Dendritic cell treated with granulocyte-macrophage colony-stimulating factor and Interleukin-4, amounts not matched to agents 40 ng/mL and 50 ng/mL, for 4 days (primary cell): ENCODE results near the gene DNAJC7.

Source experiments
- H3K27ac Mint-ChIP-seq: one replicate; pipeline ENCODE4 v1.8.0; 2022; ENCODE audit warnings: mild to moderate bottlenecking, mixed read lengths
- H3K27me3 Mint-ChIP-seq: one replicate; pipeline ENCODE4 v1.8.0; 2022; ENCODE audit warnings: mild to moderate bottlenecking, mixed read lengths
- H3K36me3 Mint-ChIP-seq: one replicate; pipeline ENCODE4 v1.8.0; 2022; ENCODE audit warnings: low read depth, mixed read lengths
- H3K4me1 Mint-ChIP-seq: one replicate; pipeline ENCODE4 v1.8.0; 2022; ENCODE audit warnings: low read depth, mixed read lengths
- H3K4me3 Mint-ChIP-seq: one replicate; pipeline ENCODE4 v1.8.0; 2022; ENCODE audit warnings: mild to moderate bottlenecking, moderate library complexity, mixed read lengths
- H3K9me3 Mint-ChIP-seq: one replicate; pipeline ENCODE4 v1.8.0; 2022; ENCODE audit warnings: mixed read lengths
- intact Hi-C: fragments of 100-400 bp; cut with micrococcal nuclease; formaldehyde crosslinking; loops from one replicate; pipeline ENCODE4 v1.15.0; 2022

Gene DNAJC7

DNA sequence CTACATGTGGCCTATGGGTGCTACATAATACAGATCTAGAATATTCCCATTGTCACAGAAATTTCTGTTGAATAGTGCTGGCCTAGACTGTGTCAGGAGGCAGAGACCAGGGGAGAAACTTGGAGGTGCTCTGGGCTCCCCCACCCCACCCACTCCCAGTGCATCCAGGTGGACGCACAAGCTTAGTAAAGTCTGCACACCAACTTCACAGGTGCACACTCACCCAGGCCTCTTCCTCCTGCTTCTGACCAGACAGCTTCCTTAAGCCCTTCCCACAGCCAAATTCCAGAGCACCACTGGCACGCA, 58.3 kb downstream of the DNAJC7 start:
- Mint-ChIP-seq H3K27me3 (peaks cover 4% of the 10 kb centered on the region), H3K36me3 (no peaks in the 10 kb centered on the region), H3K27ac (no peak overlapping the region), H3K4me1 (peaks cover 13% of the 10 kb centered on the region), H3K4me3 (no peak overlapping the region), H3K9me3 (no peaks in the 10 kb centered on the region)
- intact Hi-C loops: no loop called here

DNA sequence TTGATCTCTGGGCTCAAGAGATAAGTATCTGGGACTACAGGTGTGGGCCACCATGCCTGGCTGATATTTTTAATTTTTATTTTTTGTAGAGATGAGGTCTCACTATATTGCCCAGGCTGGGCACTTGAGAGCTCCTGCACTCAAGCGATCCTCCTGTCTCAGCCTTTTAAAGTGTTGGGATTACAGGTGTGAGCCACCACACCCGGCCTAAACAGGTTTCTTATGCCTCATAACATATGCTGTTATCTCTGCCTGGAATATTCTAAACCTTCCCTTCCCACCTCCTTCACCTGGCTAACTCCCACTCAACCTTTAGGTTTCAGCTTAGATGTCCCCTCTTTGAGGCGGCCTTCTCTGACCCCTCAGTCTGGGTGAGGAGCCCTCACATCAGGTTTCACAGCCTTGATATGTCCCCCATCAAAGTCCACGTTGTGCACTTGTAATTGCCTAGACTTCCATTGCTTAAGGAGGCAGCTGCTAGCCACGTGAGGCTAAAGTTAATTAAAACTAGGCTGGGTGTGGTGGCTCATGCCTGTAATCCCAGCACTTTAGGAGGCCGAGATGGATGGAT, 59.3 kb downstream of the DNAJC7 start:
- intact Hi-C loops: no loop called here
- H3K4me1 Mint-ChIP-seq: peaks cover 12% of the 10 kb centered on the region
- peaks cover 4% of the 10 kb centered on the region for H3K27me3 Mint-ChIP-seq

GRCh38 chr17:41957031-41957868, 60.0 kb downstream of the DNAJC7 start:
- peak overlapping the region; percentile 61 for H3K27ac Mint-ChIP-seq
- intact Hi-C loops: no loop called here
- no peak overlapping the region for H3K4me3 Mint-ChIP-seq
- H3K4me1 Mint-ChIP-seq: peaks cover 8% of the 10 kb centered on the region
- peaks cover 4% of the 10 kb centered on the region for H3K27me3 Mint-ChIP-seq
- H3K9me3 Mint-ChIP-seq: no peaks in the 10 kb centered on the region
- no peaks in the 10 kb centered on the region for H3K36me3 Mint-ChIP-seq

More for the DNA sequence above, 59.3 kb downstream of the DNAJC7 start:
- no peak overlapping the region for H3K4me3 Mint-ChIP-seq
- peak overlapping the region; percentile 61 for H3K27ac Mint-ChIP-seq
- H3K9me3 Mint-ChIP-seq: no peaks in the 10 kb centered on the region
- no peaks in the 10 kb centered on the region for H3K36me3 Mint-ChIP-seq

GRCh38 chr17:41956522-41956921, 60.7 kb downstream of the DNAJC7 start:
- Mint-ChIP-seq H3K9me3 (no peaks in the 10 kb centered on the region), H3K4me1 (peaks cover 8% of the 10 kb centered on the region), H3K36me3 (no peaks in the 10 kb centered on the region), H3K27me3 (no peaks in the 10 kb centered on the region), H3K4me3 (no peak overlapping the region), H3K27ac (no peak overlapping the region)
- intact Hi-C loops: no loop called here

DNA sequence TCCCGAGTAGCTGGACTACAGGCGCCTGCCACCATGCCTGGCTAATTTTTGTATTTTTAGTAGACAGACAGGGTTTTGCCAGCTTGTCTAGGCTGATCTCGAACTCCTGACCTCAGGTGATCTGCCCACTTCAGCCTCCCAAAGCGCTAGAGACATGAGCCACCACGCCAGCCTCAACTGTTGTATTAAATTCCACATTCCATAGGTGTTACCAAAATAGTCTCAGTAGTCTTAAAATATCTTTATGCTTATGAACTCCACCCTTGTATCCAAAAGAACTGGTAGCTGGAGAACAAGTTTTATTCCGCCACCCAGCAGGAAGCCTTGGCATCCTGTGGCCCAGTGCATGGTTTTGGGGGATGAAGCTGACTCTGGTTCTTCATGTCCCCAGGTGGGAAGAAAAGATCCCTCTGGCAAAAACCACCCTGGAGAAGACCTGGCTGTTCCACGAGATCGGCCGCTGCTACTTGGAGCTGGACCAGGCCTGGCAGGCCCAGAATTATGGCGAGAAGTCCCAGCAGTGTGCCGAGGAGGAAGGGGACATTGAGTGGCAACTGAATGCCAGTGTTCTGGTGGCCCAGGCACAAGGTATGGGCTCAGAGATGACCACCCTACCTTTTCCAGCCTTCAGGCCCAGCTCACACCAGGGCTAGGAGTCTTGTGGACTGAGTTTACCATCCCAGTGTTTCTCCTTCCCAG, 68.3 kb downstream of the DNAJC7 start:
- H3K27ac Mint-ChIP-seq: no peak overlapping the region
- H3K9me3 Mint-ChIP-seq: no peaks in the 10 kb centered on the region
- intact Hi-C loops: no loop called here
- H3K36me3 Mint-ChIP-seq: no peaks in the 10 kb centered on the region
- H3K4me3 Mint-ChIP-seq: no peak overlapping the region
- no peaks in the 10 kb centered on the region for H3K4me1 Mint-ChIP-seq
- no peaks in the 10 kb centered on the region for H3K27me3 Mint-ChIP-seq

GRCh38 chr17:41944943-41945342, 72.3 kb downstream of the DNAJC7 start:
- no peaks in the 10 kb centered on the region for H3K4me1 Mint-ChIP-seq
- H3K4me3 Mint-ChIP-seq: no peak overlapping the region
- H3K9me3 Mint-ChIP-seq: no peaks in the 10 kb centered on the region
- intact Hi-C loops: no loop called here
- H3K36me3 Mint-ChIP-seq: no peaks in the 10 kb centered on the region
- no peak overlapping the region for H3K27ac Mint-ChIP-seq
- H3K27me3 Mint-ChIP-seq: peaks cover 6% of the 10 kb centered on the region

GRCh38 chr17:41943492-41943891, 73.7 kb downstream of the DNAJC7 start:
- intact Hi-C loops: no loop called here
- no peak overlapping the region for H3K27ac Mint-ChIP-seq
- no peak overlapping the region for H3K4me3 Mint-ChIP-seq
- H3K4me1 Mint-ChIP-seq: no peaks in the 10 kb centered on the region
- H3K27me3 Mint-ChIP-seq: peaks cover 7% of the 10 kb centered on the region
- H3K36me3 Mint-ChIP-seq: no peaks in the 10 kb centered on the region
- H3K9me3 Mint-ChIP-seq: no peaks in the 10 kb centered on the region

DNA sequence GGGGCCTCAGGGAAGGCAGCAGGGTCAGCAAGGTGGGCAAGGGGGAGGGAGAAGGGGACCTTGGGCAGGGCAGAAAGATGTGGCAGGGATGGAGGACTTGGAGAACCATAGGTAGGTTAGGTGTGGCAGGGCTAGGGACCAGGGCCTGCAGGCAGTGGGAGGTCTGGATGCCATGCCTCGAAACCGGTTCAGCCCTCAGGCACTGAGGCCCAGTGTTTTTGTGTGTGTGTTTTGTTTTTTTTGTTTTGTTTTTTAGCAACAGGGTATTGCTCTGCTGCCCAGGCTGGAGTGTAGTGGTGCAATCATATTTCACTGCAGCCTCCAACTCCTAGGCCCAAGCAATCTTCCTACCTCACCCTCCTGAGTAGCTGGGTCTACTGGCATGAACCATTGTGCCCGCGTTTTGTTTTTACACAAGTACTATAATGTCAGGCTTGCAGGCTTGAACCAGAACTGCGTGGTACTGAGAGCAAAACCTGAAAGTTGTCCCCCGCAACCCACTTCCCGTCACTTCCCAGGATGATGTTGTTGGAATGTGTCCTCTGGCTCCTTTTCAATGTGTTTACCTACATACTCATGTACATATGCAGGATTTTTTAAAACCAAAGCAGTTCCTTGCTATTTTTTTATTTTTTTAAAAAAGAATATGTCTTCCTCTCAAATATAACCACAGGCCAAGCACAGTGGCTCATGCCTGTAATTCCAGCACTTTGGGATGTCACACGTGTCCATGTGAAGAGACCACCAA, 74.4 kb downstream of the DNAJC7 start:
- H3K4me1 Mint-ChIP-seq: no peaks in the 10 kb centered on the region
- H3K9me3 Mint-ChIP-seq: no peaks in the 10 kb centered on the region
- intact Hi-C loops: no loop called here
- no peak overlapping the region for H3K27ac Mint-ChIP-seq
- no peak overlapping the region for H3K4me3 Mint-ChIP-seq
- H3K36me3 Mint-ChIP-seq: no peaks in the 10 kb centered on the region
- H3K27me3 Mint-ChIP-seq: peaks cover 7% of the 10 kb centered on the region

- intact Hi-C loops: no loop called here
- Mint-ChIP-seq H3K4me1 (no peaks in the 10 kb centered on the region), H3K36me3 (no peaks in the 10 kb centered on the region), H3K4me3 (no peak overlapping the region), H3K27ac (no peak overlapping the region), H3K9me3 (no peaks in the 10 kb centered on the region), H3K27me3 (peaks cover 7% of the 10 kb centered on the region)
Observed at GRCh38 chr17:41941168-41941567, 76.1 kb downstream of the DNAJC7 start.

GRCh38 chr17:41939693-41940090, 77.5 kb downstream of the DNAJC7 start:
- Mint-ChIP-seq H3K27ac (no peak overlapping the region), H3K27me3 (peaks cover 7% of the 10 kb centered on the region), H3K9me3 (no peaks in the 10 kb centered on the region), H3K4me3 (no peak overlapping the region), H3K4me1 (no peaks in the 10 kb centered on the region), H3K36me3 (no peaks in the 10 kb centered on the region)
- intact Hi-C loops: no loop called here

DNA sequence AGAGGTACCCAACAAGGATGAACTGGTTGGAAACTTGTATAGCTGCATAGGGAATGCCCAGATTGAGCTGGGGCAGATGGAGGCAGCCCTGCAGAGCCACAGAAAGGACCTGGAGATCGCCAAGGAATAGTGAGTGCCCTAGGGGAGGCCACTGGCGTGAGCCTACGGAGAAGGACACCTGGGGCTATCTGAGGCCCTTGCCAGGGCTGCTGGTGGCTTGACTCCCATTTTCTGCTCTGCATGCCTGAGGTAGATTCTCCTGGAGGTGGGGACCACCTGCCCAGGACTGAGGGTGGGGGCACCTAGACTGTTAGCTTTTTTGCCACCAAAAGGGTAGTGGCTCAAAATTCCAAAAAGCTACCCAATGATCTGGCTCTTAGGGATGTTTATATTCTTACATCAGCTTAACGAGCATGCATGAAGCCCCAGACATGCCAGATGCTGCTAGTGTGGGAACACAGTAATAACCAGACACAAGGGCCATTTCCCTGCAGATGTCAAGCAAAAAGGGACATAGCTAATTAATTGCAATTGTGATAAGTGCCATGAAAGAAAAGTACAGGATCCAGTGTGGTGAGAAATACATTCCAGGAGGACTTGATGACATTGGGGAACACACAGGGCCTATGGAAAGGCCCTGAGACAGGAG, 78.1 kb downstream of the DNAJC7 start:
- peaks cover 7% of the 10 kb centered on the region for H3K27me3 Mint-ChIP-seq
- no peaks in the 10 kb centered on the region for H3K36me3 Mint-ChIP-seq
- no peak overlapping the region for H3K27ac Mint-ChIP-seq
- H3K4me1 Mint-ChIP-seq: no peaks in the 10 kb centered on the region
- H3K4me3 Mint-ChIP-seq: no peak overlapping the region
- H3K9me3 Mint-ChIP-seq: no peaks in the 10 kb centered on the region
- intact Hi-C loops: no loop called here

DNA sequence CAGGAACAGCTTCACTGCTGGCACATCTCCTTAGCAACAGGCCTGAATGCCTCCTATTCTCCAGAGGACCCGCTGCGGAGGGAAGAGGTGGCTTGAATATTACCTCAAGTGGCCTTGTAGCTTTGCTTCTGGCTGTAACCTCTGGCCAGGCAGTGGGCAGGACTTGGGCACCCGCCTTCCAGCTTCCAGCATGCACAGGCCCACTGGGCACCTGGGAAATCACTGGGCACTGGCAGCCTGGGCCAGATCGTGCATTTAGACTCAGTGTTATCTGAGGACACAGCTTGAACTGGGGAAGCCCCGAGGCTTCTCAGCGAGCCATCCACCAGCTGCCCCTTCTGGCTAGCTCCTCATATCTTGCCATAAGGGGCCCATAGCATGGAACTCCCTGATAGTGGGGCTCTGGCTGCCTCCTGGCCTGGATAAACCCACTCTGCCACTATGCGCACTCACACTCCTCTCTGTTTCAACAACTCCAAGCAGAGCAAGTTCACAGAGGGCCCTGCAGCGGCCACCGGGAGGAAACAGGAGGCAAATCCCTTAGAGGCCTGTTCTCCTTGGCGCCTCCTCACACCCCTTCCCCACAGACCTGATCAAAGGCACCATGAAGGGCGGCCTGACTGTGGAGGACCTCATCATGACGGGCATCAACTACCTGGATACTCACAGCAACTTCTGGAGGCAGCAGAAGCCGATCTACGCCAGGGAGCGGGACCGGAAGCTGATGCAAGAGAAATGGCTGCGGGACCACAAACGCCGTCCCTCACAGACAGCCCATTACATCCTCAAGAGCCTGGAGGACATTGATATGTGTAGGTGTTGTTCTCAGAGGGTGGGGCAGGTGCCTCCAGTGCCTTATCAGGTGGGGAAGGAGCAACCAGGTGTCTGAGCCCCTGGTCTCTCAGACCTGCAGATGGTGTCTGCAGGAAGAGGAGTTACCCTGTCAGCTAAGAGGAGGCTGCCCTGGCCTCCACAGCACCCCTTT, 79.0 kb downstream of the DNAJC7 start:
- Mint-ChIP-seq H3K4me3 (no peak overlapping the region), H3K27ac (no peak overlapping the region), H3K27me3 (peaks cover 7% of the 10 kb centered on the region), H3K36me3 (no peaks in the 10 kb centered on the region), H3K4me1 (peaks cover 4% of the 10 kb centered on the region), H3K9me3 (no peaks in the 10 kb centered on the region)
- intact Hi-C loops: no loop called here

- no peaks in the 10 kb centered on the region for H3K9me3 Mint-ChIP-seq
Observed at GRCh38 chr17:41935641-41936040, 81.6 kb downstream of the DNAJC7 start.

More at GRCh38 chr17:41935641-41936040, 81.6 kb downstream of the DNAJC7 start:
- Mint-ChIP-seq H3K27me3 (peaks cover 3% of the 10 kb centered on the region), H3K27ac (no peak overlapping the region), H3K36me3 (no peaks in the 10 kb centered on the region), H3K4me1 (peaks cover 26% of the 10 kb centered on the region), H3K4me3 (no peak overlapping the region)
- intact Hi-C loops: no loop called here
